GM06990 (cell line): ENCODE measurements around the gene FYN.

Experiments
- DNase-seq: peaks from one replicate; pipeline ENCODE4 v3.0.0-alpha.2; 2011; ENCODE audit not compliant: insufficient read length; ENCODE audit errors: extremely low read depth
- H3K27me3 ChIP-seq: replicated peaks from 2 replicates; pipeline ENCODE4 v1.6.0; 2011; ENCODE audit warnings: low read length; ENCODE audit not compliant: control insufficient read depth, insufficient read depth
- H3K36me3 ChIP-seq: 2 replicates; pipeline ENCODE4 v1.5.1; 2011; ENCODE audit warnings: low read length; ENCODE audit not compliant: control insufficient read depth, insufficient read depth
- H3K4me3 ChIP-seq: replicated peaks from 2 replicates; pipeline ENCODE4 v1.5.1; 2011; ENCODE audit warnings: low read depth, mild to moderate bottlenecking, control low read depth, low read length
- TF ChIP-seq, protein P1 (sequence below): IDR thresholded peaks from 2 replicates; pipeline ENCODE4 v1.5.1; 2011; ENCODE audit warnings: low read length, control low read depth, mild to moderate bottlenecking, inconsistent platforms; ENCODE audit not compliant: insufficient read depth, poor library complexity, severe bottlenecking

The FYN gene

DNA sequence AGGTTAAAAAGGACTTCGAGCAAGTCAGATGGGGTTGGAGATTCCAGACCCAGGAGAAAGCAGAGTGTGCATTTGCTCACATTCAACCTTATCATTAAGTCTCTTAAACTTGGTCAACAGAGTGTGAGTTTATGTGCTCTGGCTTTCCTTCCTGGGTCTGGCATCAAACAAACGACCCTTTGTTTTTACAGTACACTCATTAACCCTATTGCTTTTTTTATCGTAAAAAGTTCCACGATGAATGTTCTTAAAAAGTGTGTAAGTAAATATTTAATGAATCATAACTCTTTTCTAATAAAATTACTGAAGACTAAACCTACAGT is 2.5 kb downstream of the FYN start:
- no peak overlapping the region; the same call in 1 of the 2 replicates for H3K4me3 ChIP-seq
- no peaks in the 10 kb centered on the region for H3K36me3 ChIP-seq
- H3K27me3 ChIP-seq = no peaks in the 10 kb centered on the region
- TF ChIP-seq, protein P1, sequence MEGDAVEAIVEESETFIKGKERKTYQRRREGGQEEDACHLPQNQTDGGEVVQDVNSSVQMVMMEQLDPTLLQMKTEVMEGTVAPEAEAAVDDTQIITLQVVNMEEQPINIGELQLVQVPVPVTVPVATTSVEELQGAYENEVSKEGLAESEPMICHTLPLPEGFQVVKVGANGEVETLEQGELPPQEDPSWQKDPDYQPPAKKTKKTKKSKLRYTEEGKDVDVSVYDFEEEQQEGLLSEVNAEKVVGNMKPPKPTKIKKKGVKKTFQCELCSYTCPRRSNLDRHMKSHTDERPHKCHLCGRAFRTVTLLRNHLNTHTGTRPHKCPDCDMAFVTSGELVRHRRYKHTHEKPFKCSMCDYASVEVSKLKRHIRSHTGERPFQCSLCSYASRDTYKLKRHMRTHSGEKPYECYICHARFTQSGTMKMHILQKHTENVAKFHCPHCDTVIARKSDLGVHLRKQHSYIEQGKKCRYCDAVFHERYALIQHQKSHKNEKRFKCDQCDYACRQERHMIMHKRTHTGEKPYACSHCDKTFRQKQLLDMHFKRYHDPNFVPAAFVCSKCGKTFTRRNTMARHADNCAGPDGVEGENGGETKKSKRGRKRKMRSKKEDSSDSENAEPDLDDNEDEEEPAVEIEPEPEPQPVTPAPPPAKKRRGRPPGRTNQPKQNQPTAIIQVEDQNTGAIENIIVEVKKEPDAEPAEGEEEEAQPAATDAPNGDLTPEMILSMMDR = no peak
- DNase-seq = no peak

DNA sequence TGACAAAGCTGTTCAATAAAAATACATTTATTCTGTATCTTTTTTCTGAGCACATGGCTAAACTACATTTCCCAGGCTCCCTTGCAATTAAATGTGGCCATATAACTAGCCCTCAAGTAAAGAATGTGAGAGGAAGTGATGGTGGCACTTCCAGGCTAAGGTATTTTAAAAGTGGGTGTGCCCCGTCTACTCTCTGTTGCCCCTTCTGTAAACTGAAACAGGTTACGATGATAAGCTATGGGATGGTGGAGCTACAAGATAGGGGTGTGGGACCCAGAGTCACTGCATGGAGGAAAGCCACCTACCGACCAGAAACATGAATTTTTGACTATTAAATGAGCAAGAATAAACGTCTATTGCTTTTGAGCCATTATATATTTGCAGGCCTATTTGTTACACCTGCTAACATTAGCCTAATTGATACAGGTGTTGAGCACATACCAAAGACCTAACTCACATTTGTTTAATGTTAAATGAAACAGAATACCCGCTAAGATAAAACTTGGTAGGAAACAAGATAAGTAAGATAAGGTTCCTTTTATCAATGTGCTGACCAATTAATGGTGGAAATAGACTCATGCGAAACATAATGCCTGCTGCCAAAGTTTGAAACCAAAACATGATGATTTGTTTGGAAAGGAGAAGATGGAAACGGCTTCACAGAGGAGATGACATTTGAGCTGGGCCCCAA is 3.1 kb downstream of the FYN start:
- H3K36me3 ChIP-seq = no peaks in the 10 kb centered on the region
- no peak overlapping the region for H3K4me3 ChIP-seq
- H3K27me3 ChIP-seq = no peaks in the 10 kb centered on the region
- DNase-seq = no peak
- TF ChIP-seq, protein P1 = no peak

DNA sequence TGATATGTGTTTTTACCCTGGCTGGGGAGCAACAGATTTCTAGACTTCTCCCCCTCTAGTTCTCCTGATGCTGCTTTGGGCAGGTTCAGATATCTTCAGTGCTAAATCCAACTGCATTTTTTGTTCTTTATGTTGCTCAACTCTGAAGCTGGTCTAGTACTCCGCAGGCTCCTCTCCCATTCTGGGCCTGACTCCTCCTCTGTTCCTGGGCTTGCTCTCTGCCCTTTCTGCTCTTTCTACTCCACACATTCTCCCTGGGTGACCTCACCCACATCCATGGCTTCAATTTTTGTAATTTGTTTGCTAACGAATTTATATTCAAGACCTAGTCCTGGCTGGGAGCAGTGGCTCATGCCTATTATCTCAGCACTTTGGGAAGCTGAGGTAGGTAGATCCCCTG is 6.4 kb downstream of the FYN start:
- no peak for DNase-seq
- H3K4me3 ChIP-seq = no peak overlapping the region
- H3K36me3 ChIP-seq = no peaks in the 10 kb centered on the region
- TF ChIP-seq, protein P1 = no peak
- H3K27me3 ChIP-seq = no peaks in the 10 kb centered on the region

DNA sequence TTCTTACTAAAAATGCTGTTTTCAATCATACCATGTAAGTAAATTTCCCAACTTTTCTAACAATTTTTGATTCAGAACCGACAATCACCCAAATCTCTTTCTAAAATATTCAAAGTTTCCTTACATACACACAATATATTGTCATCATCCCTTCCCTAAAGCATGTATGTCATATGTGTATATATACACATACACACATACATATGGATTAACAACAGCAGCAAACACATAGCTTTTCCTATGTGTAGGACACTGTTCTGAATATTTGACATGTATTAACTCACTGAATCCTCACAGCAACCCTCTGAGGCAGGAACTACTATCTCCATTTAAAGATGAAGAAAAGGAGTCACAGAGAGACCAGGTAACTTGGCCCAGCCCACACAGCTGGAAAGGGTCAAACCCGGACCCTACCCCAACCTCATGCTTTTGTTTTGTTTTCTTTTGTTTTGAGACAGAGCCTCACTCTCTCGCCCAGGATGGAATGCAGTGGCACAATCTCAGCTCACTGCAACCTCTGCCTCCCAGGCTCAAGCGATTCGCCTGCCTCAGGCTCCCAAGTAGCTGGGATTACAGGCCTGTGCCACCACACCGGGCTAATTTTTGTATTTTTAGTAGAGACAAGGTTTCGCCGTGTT is 7.2 kb downstream of the FYN start:
- Histone ChIP-seq H3K27me3 (no peaks in the 10 kb centered on the region), H3K36me3 (no peaks in the 10 kb centered on the region), H3K4me3 (no peak overlapping the region)
- no peak for DNase-seq
- TF ChIP-seq, protein P1 = no peak

DNA sequence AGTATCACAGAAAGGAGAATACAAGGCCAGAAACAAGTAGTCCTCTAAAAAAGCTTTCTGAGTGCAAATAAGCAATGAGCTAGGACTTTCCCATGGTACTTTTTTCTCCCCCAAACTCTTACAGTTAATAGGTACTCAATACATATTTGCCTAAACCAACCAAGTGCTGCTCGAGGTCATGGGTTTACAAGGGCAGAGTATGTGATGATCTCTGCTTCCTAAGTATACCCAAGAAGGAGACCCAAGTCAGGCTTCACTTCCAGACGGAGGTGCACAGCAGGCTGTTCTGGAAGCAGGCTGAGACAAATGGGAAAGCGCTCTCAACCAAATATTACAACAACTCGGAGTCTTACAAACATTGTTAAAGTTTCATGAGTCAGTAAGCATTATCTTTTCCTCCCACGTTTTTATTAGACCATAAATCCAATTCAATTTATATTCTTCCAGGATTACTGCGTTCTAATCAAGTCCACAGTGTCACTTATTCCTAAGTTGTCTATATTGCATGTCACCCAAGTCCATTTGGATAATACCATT is 8.1 kb downstream of the FYN start:
- Histone ChIP-seq H3K4me3 (no peak overlapping the region), H3K27me3 (no peaks in the 10 kb centered on the region), H3K36me3 (no peaks in the 10 kb centered on the region)
- DNase-seq = no peak
- TF ChIP-seq, protein P1 = no peak
